ENCODE measurements around the gene PKNOX2.

The PKNOX2 gene

GRCh38 chr11:125414121-125414520 lies 249.6 kb downstream of the PKNOX2 start:
- no peak overlapping the region for H3K9ac ChIP-seq
- H3K9me3 ChIP-seq: no peaks in the 10 kb centered on the region
- H3K27ac ChIP-seq: no peak overlapping the region
- H3K36me3 ChIP-seq: no peaks in the 10 kb centered on the region
- H3K4me1 ChIP-seq: no peaks in the 10 kb centered on the region
- no peak overlapping the region for H3K4me2 ChIP-seq
- no peak for TF ChIP-seq Cebpa-rat (IDR thresholded peaks at IDR 0.05)
- H4K20me1 ChIP-seq: no peaks in the 10 kb centered on the region
- H3K4me3 ChIP-seq: no peak overlapping the region
- no peaks in the 10 kb centered on the region for H3K27me3 ChIP-seq

GRCh38 chr11:125416981-125417935 lies 252.7 kb downstream of the PKNOX2 start:
- Histone ChIP-seq H3K9me3 (no peaks in the 10 kb centered on the region), H3K9ac (no peak overlapping the region), H4K20me1 (no peaks in the 10 kb centered on the region), H3K36me3 (no peaks in the 10 kb centered on the region), H3K4me2 (no peak overlapping the region), H3K27ac (no peak overlapping the region), H3K27me3 (no peaks in the 10 kb centered on the region), H3K4me3 (no peak overlapping the region), H3K4me1 (no peaks in the 10 kb centered on the region)
- no peak for TF ChIP-seq Cebpa-rat (IDR thresholded peaks at IDR 0.05)

DNA sequence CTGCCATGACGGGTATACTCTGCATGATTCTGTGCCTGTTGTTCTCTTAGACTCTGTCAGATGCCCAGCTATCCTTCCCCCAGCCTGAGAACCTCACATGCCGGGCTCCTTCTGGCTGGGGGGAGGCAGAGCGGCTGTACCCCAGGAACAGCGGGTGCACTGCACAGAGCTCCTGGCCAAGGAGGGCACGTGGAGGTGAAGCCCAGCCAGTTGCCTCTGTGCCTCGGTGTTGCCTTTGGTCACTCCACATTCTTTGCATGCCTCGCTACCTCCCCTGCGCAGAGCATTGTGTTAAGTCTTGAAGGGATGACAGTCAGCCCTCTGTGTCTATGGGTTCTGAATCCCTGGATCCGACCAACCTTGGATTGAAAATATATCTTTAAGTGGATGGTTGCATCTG lies 253.8 kb downstream of the PKNOX2 start:
- Histone ChIP-seq H3K36me3 (no peaks in the 10 kb centered on the region), H3K27ac (no peak overlapping the region), H3K4me1 (no peaks in the 10 kb centered on the region), H4K20me1 (no peaks in the 10 kb centered on the region), H3K9ac (no peak overlapping the region), H3K9me3 (no peaks in the 10 kb centered on the region), H3K27me3 (no peaks in the 10 kb centered on the region), H3K4me3 (no peak overlapping the region), H3K4me2 (no peak overlapping the region)
- no peak for TF ChIP-seq Cebpa-rat (IDR thresholded peaks at IDR 0.05)

DNA sequence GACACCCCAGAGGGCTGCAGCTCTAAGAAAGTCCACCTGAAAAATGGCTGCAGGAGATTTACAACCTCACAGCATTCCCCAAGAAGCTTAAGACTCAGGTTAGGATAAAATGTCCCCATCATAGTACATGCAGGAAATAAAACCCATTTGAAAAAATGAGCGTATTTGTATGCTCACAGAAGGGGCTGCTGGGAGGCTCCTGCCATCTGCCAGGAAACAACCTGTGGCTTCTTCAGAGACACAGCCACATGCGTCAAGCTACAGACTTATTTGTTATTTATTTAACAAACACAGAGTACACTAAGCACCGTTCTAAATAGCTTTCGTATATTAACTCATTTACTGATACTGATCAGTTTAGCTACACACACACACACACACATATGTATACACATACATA lies 258.1 kb downstream of the PKNOX2 start:
- Histone ChIP-seq H3K27me3 (no peaks in the 10 kb centered on the region), H3K4me1 (peaks cover 12% of the 10 kb centered on the region), H3K27ac (no peak overlapping the region), H4K20me1 (no peaks in the 10 kb centered on the region), H3K9me3 (no peaks in the 10 kb centered on the region), H3K4me3 (no peak overlapping the region), H3K36me3 (no peaks in the 10 kb centered on the region), H3K4me2 (no peak overlapping the region), H3K9ac (no peak overlapping the region)
- TF ChIP-seq Cebpa-rat (IDR thresholded peaks at IDR 0.05): no peak

- no peak overlapping the region for H3K9ac ChIP-seq
- H3K9me3 ChIP-seq: no peaks in the 10 kb centered on the region
- H3K27ac ChIP-seq: no peak overlapping the region
- H3K4me2 ChIP-seq: no peak overlapping the region
- H3K4me3 ChIP-seq: no peak overlapping the region
- H4K20me1 ChIP-seq: no peaks in the 10 kb centered on the region
- H3K36me3 ChIP-seq: no peaks in the 10 kb centered on the region
- TF ChIP-seq Cebpa-rat (IDR thresholded peaks at IDR 0.05): no peak
- no peaks in the 10 kb centered on the region for H3K27me3 ChIP-seq
- H3K4me1 ChIP-seq: peaks cover 12% of the 10 kb centered on the region
These were observed 258.8 kb downstream of the PKNOX2 start for GRCh38 chr11:125423247-125423849.

DNA sequence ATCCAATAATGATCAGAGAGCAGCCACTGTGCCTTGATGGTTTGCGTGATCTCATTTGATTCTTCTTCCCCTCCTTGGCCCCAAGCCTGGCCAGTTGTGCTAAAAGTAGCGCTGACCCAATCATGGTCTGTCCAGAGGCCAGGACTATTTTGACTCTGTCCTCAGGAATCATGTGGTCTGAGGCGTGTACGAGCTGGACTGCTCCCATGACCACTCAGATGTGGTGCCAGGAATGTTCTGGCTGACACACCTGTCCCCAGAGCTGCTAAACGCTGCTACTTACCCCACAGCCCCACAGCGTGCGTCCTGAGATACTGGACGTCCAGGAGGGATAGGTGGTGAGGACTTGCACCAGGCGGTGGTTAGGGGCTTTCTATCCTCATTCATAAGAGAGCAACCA lies 261.1 kb downstream of the PKNOX2 start:
- no peaks in the 10 kb centered on the region for H4K20me1 ChIP-seq
- no peak overlapping the region for H3K27ac ChIP-seq
- no peaks in the 10 kb centered on the region for H3K36me3 ChIP-seq
- no peak for TF ChIP-seq Cebpa-rat (IDR thresholded peaks at IDR 0.05)
- no peaks in the 10 kb centered on the region for H3K27me3 ChIP-seq
- H3K4me3 ChIP-seq: no peak overlapping the region
- H3K9me3 ChIP-seq: no peaks in the 10 kb centered on the region
- H3K4me1 ChIP-seq: peaks cover 12% of the 10 kb centered on the region
- H3K9ac ChIP-seq: no peak overlapping the region
- no peak overlapping the region for H3K4me2 ChIP-seq

- 0 out of 2 replicates have a peak overlapping the region, but pooled peaks have one; percentile 14 for H3K27ac ChIP-seq
- TF ChIP-seq Cebpa-rat (IDR thresholded peaks at IDR 0.05): no peak
- H3K36me3 ChIP-seq: no peaks in the 10 kb centered on the region
- H3K4me3 ChIP-seq: no peak overlapping the region
- H3K27me3 ChIP-seq: no peaks in the 10 kb centered on the region
- peaks cover 12% of the 10 kb centered on the region for H3K4me1 ChIP-seq
- H4K20me1 ChIP-seq: no peaks in the 10 kb centered on the region
- H3K9ac ChIP-seq: no peak overlapping the region
- H3K4me2 ChIP-seq: peak overlapping the region; percentile 54
- no peaks in the 10 kb centered on the region for H3K9me3 ChIP-seq
These were observed 262.4 kb downstream of the PKNOX2 start for GRCh38 chr11:125426818-125427528.

DNA sequence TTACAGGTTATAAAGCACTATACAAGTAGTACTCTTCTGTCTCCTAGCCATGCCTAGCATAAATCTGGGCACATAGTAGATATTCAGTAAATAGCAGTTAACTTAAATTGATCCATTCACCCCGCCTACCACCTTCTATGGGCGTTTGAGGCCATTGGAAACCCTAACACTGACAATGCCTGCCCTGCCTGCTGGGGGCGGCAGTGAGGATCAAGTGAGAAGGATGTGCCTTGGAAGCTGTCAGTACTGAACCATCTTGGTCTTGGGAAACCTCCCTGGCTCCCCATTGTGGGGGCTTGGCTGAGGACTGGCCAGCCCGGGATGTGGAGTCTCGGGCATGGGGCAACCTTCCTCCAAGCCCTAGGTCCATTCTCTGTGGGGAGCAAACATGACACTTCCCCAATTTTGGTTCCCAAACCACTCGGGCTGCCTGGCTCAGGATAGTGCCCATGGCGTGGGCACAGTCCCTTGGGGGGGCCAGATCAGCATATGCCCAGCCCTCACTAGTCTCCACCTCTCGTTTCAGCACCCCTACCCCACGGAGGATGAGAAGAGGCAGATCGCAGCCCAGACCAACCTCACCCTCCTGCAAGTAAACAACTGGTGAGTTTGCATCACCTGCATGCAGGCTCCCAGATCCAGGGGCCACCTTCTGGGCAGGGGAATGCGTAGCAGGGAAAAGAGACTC lies 264.1 kb downstream of the PKNOX2 start:
- Histone ChIP-seq H4K20me1 (no peaks in the 10 kb centered on the region), H3K4me3 (no peak overlapping the region), H3K27me3 (no peaks in the 10 kb centered on the region), H3K4me1 (peaks cover 12% of the 10 kb centered on the region), H3K36me3 (no peaks in the 10 kb centered on the region), H3K9me3 (no peaks in the 10 kb centered on the region), H3K9ac (no peak overlapping the region), H3K4me2 (no peak overlapping the region), H3K27ac (no peak overlapping the region)
- no peak for TF ChIP-seq Cebpa-rat (IDR thresholded peaks at IDR 0.05)

- Histone ChIP-seq H3K9me3 (no peaks in the 10 kb centered on the region), H3K4me3 (no peak overlapping the region)
- TF ChIP-seq Cebpa-rat (IDR thresholded peaks at IDR 0.05): no peak
These were observed 264.7 kb downstream of the PKNOX2 start for GRCh38 chr11:125429174-125429707.

More at GRCh38 chr11:125429174-125429707, 264.7 kb downstream of the PKNOX2 start:
- H3K36me3 ChIP-seq: no peaks in the 10 kb centered on the region
- H4K20me1 ChIP-seq: no peaks in the 10 kb centered on the region
- no peak overlapping the region for H3K4me2 ChIP-seq
- H3K4me1 ChIP-seq: peaks cover 12% of the 10 kb centered on the region
- no peaks in the 10 kb centered on the region for H3K27me3 ChIP-seq
- H3K27ac ChIP-seq: no peak overlapping the region
- no peak overlapping the region for H3K9ac ChIP-seq

Data from BLaER1 (cell line).